Keratinocyte (primary cell): ENCODE measurements around the gene SIAH2. TPM values are rescaled to one million over a fixed set of nuclear protein-coding genes. Genes with fewer than 3 reads are reported as not detected.

ENCODE experiments used
- DNase-seq: peaks from one replicate; pipeline ENCODE4 v3.0.0-alpha.2; 2011; ENCODE audit warnings: low read depth, missing footprints, low spot score
- FAIRE-seq: peaks from 2 replicates; lab custom pipeline; 2011; peaks lifted over from hg19 to GRCh38; lab: Jason Lieb, UNC
- H2AFZ ChIP-seq: 2 replicates; pipeline ENCODE4 v1.6.0; 2012; ENCODE audit warnings: low read length, control low read depth, inconsistent platforms; ENCODE audit not compliant: control insufficient read depth
- H3K27ac ChIP-seq: 2 replicates; pipeline ENCODE4 v1.5.1; 2011; ENCODE audit warnings: low read length; ENCODE audit not compliant: control insufficient read depth, insufficient read depth
- H3K27me3 ChIP-seq: 3 replicates; pipeline ENCODE4 v1.6.0; 2011; ENCODE audit warnings: low read length; ENCODE audit not compliant: control insufficient read depth, insufficient read depth; ENCODE audit errors: extremely low read depth
- H3K36me3 ChIP-seq, 2 experiments: 2 replicates in 1 of 2; 3 replicates in 1 of 2; pipeline ENCODE4 v1.5.1; 2011; ENCODE audit warnings: low read length in 2 of 2, mild to moderate bottlenecking in 1 of 2; ENCODE audit not compliant: control insufficient read depth in 2 of 2, insufficient read depth in 2 of 2; ENCODE audit errors: extremely low read depth in 1 of 2
- H3K4me1 ChIP-seq: 3 replicates; pipeline ENCODE4 v1.5.1; 2011; ENCODE audit warnings: low read length; ENCODE audit not compliant: control insufficient read depth, insufficient read depth; ENCODE audit errors: extremely low read depth
- H3K4me2 ChIP-seq: 3 replicates; pipeline ENCODE4 v1.6.0; 2011; ENCODE audit warnings: low read depth, low read length; ENCODE audit not compliant: control insufficient read depth, insufficient read depth; ENCODE audit errors: extremely low read depth
- H3K4me3 ChIP-seq, 3 experiments: fragments of 200-600 bp in 1 of 3; sonication (generic) in 1 of 3; 2 replicates in 2 of 3; 3 replicates in 1 of 3; pipeline ENCODE4 v1.5.1; 2011 to 2016; ENCODE audit warnings: low read length in 3 of 3, mild to moderate bottlenecking in 3 of 3, control low read depth in 2 of 3, inconsistent platforms in 1 of 3, low read depth in 1 of 3, mixed read lengths in 1 of 3, mixed run types in 1 of 3, moderate library complexity in 1 of 3; ENCODE audit not compliant: control insufficient read depth in 2 of 3, insufficient read depth in 2 of 3; ENCODE audit errors: extremely low read depth in 1 of 3
- H3K79me2 ChIP-seq: 2 replicates; pipeline ENCODE4 v1.6.0; 2012; ENCODE audit warnings: low read length; ENCODE audit not compliant: control insufficient read depth, insufficient read depth
- H3K9ac ChIP-seq: 3 replicates; pipeline ENCODE4 v1.6.0; 2011; ENCODE audit warnings: low read length; ENCODE audit not compliant: control insufficient read depth, insufficient read depth; ENCODE audit errors: extremely low read depth
- H3K9me1 ChIP-seq: 3 replicates; pipeline ENCODE4 v1.6.0; 2011; ENCODE audit warnings: low read length; ENCODE audit not compliant: control insufficient read depth, insufficient read depth; ENCODE audit errors: extremely low read depth
- H3K9me3 ChIP-seq: 2 replicates; pipeline ENCODE4 v1.5.1; 2012; ENCODE audit warnings: low read depth, low read length; ENCODE audit not compliant: control insufficient read depth
- H4K20me1 ChIP-seq: 3 replicates; pipeline ENCODE4 v1.6.0; 2011; ENCODE audit warnings: low read length; ENCODE audit not compliant: control insufficient read depth, insufficient read depth; ENCODE audit errors: extremely low read depth
- EZH2 ChIP-seq: IDR thresholded peaks from one replicate; pipeline ENCODE4 v1.6.1; 2012; ENCODE audit warnings: inconsistent platforms, mild to moderate bottlenecking, low read length, moderate library complexity
- dilution Hi-C: fragments of 300-500 bp; cut with MboI; formaldehyde crosslinking; loops from one replicate; pipeline ENCODE4 v1.7.0; 2020; ENCODE audit warnings: low sequenced_read_pairs; ENCODE audit not compliant: extremely low pct_ligation_motif_present
- polyA plus RNA-seq, 5 experiments: library from polyadenylated mRNA; depleted of rRNA in 3 of 5; stranded (reverse) in 3 of 5; stranded (forward) in 1 of 5; unstranded in 1 of 5; fragments of >200 nt; gene quantifications; 1 replicate in 1 of 5; 2 replicates in 3 of 5; 3 replicates in 1 of 5; pipeline versions ENCODE4 v1.2.1 to v1.2.3, GENCODE V29; 2011 to 2012; ENCODE audit warnings: missing spikeins in 2 of 5, low read depth in 1 of 5, low replicate concordance in 1 of 5
- TF ChIP-seq, protein P1 (sequence below), 3 experiments: IDR thresholded peaks in 1 of 3; conservative IDR thresholded peaks in 1 of 3; optimal IDR thresholded peaks in 1 of 3; 2 replicates in 2 of 3; 3 replicates in 1 of 3; pipeline versions ENCODE3 to v1.5.1; 2011; ENCODE audit warnings: low read length in 3 of 3, mild to moderate bottlenecking in 3 of 3, moderate library complexity in 2 of 3, control low read depth in 1 of 3, inconsistent platforms in 1 of 3; ENCODE audit not compliant: insufficient read depth in 2 of 3; ENCODE audit errors: extremely low read depth in 1 of 3

The SIAH2 gene
- polyA plus RNA-seq, 1 donor (not counting 4 experiments of a cell fraction or from before 2014, with no cell fraction given), result 44.8 TPM

DNA sequence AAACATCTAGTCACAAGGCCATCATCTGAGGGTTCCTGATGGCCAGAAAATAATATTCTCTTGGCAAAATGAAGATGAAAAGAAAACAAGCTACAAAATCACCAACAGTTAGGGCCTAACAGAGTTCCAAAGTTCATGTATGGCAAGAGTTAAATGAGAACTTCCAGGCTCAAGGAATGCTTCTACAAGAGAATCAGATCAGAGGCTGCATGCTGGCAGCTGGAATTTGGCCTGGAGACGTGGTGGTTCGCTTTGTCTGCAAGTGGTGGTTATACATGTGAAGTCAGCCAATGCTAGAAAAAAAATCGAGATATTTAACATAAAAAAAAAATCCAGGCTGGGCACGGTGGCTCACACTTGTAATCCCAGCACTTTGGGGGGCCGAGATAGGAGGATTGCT is 5.6 kb downstream of the SIAH2 start:
- dilution Hi-C loops, result no loop called here
- TF ChIP-seq, protein P1, sequence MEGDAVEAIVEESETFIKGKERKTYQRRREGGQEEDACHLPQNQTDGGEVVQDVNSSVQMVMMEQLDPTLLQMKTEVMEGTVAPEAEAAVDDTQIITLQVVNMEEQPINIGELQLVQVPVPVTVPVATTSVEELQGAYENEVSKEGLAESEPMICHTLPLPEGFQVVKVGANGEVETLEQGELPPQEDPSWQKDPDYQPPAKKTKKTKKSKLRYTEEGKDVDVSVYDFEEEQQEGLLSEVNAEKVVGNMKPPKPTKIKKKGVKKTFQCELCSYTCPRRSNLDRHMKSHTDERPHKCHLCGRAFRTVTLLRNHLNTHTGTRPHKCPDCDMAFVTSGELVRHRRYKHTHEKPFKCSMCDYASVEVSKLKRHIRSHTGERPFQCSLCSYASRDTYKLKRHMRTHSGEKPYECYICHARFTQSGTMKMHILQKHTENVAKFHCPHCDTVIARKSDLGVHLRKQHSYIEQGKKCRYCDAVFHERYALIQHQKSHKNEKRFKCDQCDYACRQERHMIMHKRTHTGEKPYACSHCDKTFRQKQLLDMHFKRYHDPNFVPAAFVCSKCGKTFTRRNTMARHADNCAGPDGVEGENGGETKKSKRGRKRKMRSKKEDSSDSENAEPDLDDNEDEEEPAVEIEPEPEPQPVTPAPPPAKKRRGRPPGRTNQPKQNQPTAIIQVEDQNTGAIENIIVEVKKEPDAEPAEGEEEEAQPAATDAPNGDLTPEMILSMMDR (optimal IDR thresholded peaks at IDR 0.05 in 1 of 3, IDR thresholded peaks at IDR 0.05 in 1 of 3, conservative IDR thresholded peaks at IDR 0.05 in 1 of 3; ENCODE audit: extremely low read depth in 1 of 3, insufficient read depth in 2 of 3, low read length in 3 of 3), result no peak
- TF ChIP-seq EZH2, result no peak
- FAIRE-seq, result no peak
- no peaks in the 10 kb centered on the region for H3K27me3 ChIP-seq
- H3K27ac ChIP-seq, result no peak overlapping the region
- no peaks in the 10 kb centered on the region for H3K9me3 ChIP-seq
- peaks cover 32% of the 10 kb centered on the region for H3K4me1 ChIP-seq
- H3K4me2 ChIP-seq, result no peak overlapping the region
- H3K36me3 ChIP-seq, result peaks cover 7 to 29% of the 10 kb centered on the region in 2 experiments
- peaks cover 7% of the 10 kb centered on the region for H4K20me1 ChIP-seq
- H3K9me1 ChIP-seq, result peaks cover 3% of the 10 kb centered on the region
- no peak overlapping the region for H3K4me3 ChIP-seq
- H3K79me2 ChIP-seq, result peaks cover 94% of the 10 kb centered on the region
- H3K9ac ChIP-seq, result no peak overlapping the region
- H2AFZ ChIP-seq, result no peak overlapping the region
- no peak for DNase-seq

DNA sequence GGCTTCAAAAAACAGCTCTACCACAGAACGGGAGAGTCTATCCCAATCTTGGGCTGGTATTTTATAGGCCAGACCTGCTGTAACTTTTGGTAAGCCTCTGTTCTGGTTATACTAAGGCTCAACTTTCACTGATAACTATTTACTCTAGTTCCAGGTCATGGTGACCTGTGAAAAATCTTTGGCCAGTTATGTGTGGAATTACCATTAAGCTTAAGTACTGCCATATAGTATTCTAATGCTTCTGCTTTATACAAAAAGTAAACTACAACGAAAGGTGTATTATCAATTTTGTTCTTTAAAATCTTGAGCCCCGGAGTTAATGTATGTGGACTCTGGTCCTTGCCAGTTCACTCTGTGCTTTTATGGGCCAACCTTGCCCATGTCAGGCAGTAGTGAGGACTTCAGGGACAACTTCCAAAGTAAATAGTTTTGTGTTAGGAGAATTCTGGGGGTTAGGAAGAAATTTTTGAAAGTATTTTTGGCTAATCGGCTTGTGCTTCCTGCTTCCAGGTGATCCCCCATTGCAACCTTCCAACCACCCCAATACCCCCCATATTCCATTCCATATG is 6.4 kb downstream of the SIAH2 start:
- Histone ChIP-seq H3K79me2 (peaks cover 94% of the 10 kb centered on the region), H3K4me3 (no peak overlapping the region), H3K4me2 (no peak overlapping the region), H2AFZ (no peak overlapping the region), H3K9me3 (no peaks in the 10 kb centered on the region), H3K9me1 (peaks cover 3% of the 10 kb centered on the region), H3K27me3 (no peaks in the 10 kb centered on the region), H4K20me1 (peaks cover 5% of the 10 kb centered on the region), H3K36me3 (peaks cover 7 to 31% of the 10 kb centered on the region in 2 experiments), H3K4me1 (peaks cover 40% of the 10 kb centered on the region), H3K27ac (peak overlapping the region; percentile 10), H3K9ac (no peak overlapping the region)
- TF ChIP-seq EZH2, result no peak
- TF ChIP-seq, protein P1 (optimal IDR thresholded peaks at IDR 0.05 in 1 of 3, IDR thresholded peaks at IDR 0.05 in 1 of 3, conservative IDR thresholded peaks at IDR 0.05 in 1 of 3; ENCODE audit: extremely low read depth in 1 of 3, insufficient read depth in 2 of 3, low read length in 3 of 3), result no peak
- dilution Hi-C loops, result no loop called here
- no peak for DNase-seq
- no peak for FAIRE-seq
